CD8-positive, alpha-beta memory T cell (primary cell): Measurements from ENCODE around the gene GPR32. TPM values are rescaled to one million over a fixed set of nuclear protein-coding genes. Genes with fewer than 3 reads are reported as not detected.
"Not testable (repeated sequence)": the region's sequence is repeated elsewhere in the genome, so short reads cannot be mapped to it uniquely, and the experiment has no call there.

Source experiments
- CTCF ChIA-PET: fragments of 350-600 bp; sonication (Branson Sonifier 250); formaldehyde crosslinking; loops from one replicate; lab custom pipeline; 2021; ENCODE audit warnings: antibody characterized with exemption; lab: Charles Lee
- POLR2A ChIA-PET: fragments of 350-600 bp; sonication (Branson Sonifier 250); formaldehyde crosslinking; loops from one replicate; lab custom pipeline; 2021; ENCODE audit warnings: antibody characterized with exemption; lab: Charles Lee
- DNase-seq, 5 donors: peaks; one replicate each; pipeline versions ENCODE4 v3.0.0 to v3.0.0-alpha.2; 2020 to 2022; ENCODE audit warnings: mixed read lengths in 1 of 5
- H3K27ac ChIP-seq: one replicate; pipeline ENCODE4 v1.7.0; 2013; ENCODE audit warnings: low read depth, mild to moderate bottlenecking, low read length, moderate library complexity
- H3K27me3 ChIP-seq: 2 replicates; pipeline ENCODE4 v1.7.0; 2013; ENCODE audit warnings: low read length, mild to moderate bottlenecking; ENCODE audit not compliant: insufficient read depth, poor library complexity, severe bottlenecking
- H3K36me3 ChIP-seq: 2 replicates; pipeline ENCODE4 v1.7.0; 2013; ENCODE audit warnings: mild to moderate bottlenecking, low read length, moderate library complexity; ENCODE audit not compliant: insufficient read depth
- H3K4me1 ChIP-seq: 2 replicates; pipeline ENCODE4 v1.7.0; 2013; ENCODE audit warnings: mild to moderate bottlenecking, low read length, moderate library complexity; ENCODE audit not compliant: insufficient read depth
- H3K4me3 ChIP-seq: 2 replicates; pipeline ENCODE4 v1.7.0; 2013; ENCODE audit warnings: mild to moderate bottlenecking, low read length
- H3K9me3 ChIP-seq: 2 replicates; pipeline ENCODE4 v1.7.0; 2013; ENCODE audit warnings: mild to moderate bottlenecking, low read length
- H3K27ac Mint-ChIP-seq, 8 donors: one replicate each; pipeline ENCODE4 v1.8.0; 2020 to 2021; ENCODE audit warnings: mixed read lengths in 8 of 8, mild to moderate bottlenecking in 6 of 8, inconsistent platforms in 3 of 8, moderate library complexity in 3 of 8
- H3K27me3 Mint-ChIP-seq, 2 donors: one replicate each; pipeline ENCODE4 v1.8.0; 2020 to 2021; ENCODE audit warnings: mixed read lengths in 2 of 2, mild to moderate bottlenecking in 1 of 2, moderate library complexity in 1 of 2
- H3K36me3 Mint-ChIP-seq, 3 donors: one replicate each; pipeline ENCODE4 v1.8.0; 2020 to 2021; ENCODE audit warnings: mixed read lengths in 3 of 3, inconsistent platforms in 1 of 3, mild to moderate bottlenecking in 1 of 3
- H3K4me1 Mint-ChIP-seq, 3 donors: one replicate each; pipeline ENCODE4 v1.8.0; 2020 to 2021; ENCODE audit warnings: mixed read lengths in 3 of 3, inconsistent platforms in 1 of 3, mild to moderate bottlenecking in 1 of 3
- H3K4me3 Mint-ChIP-seq, 7 donors: one replicate each; pipeline ENCODE4 v1.8.0; 2020 to 2021; ENCODE audit warnings: mixed read lengths in 7 of 7, mild to moderate bottlenecking in 6 of 7, moderate library complexity in 4 of 7, inconsistent platforms in 2 of 7
- H3K9me3 Mint-ChIP-seq, 5 donors: one replicate each; pipeline ENCODE4 v1.8.0; 2020 to 2022; ENCODE audit warnings: mixed read lengths in 5 of 5, mild to moderate bottlenecking in 3 of 5, moderate library complexity in 2 of 5, inconsistent platforms in 1 of 5
- polyA plus RNA-seq: library from polyadenylated mRNA; unstranded; fragments of 300-500 nt; fragmentation: Illumina TruSeq; gene quantifications from one replicate; pipeline ENCODE4 v1.2.3, GENCODE V29; 2021
- total RNA-seq, 2 experiments: library from RNA; stranded (reverse); gene quantifications; one replicate each; pipeline ENCODE4 v1.2.3, GENCODE V29; 2021

Gene GPR32
- total and polyA plus RNA-seq, 3 experiments from 2014 or later: not detected

GRCh38 chr19:50767263-50767662 lies 3.0 kb upstream of the GPR32 start:
- H3K4me3 Mint-ChIP-seq, H3K27me3 ChIP-seq, POLR2A ChIA-PET, DNase-seq, H3K27ac Mint-ChIP-seq, H3K9me3 Mint-ChIP-seq, H3K36me3 Mint-ChIP-seq, CTCF ChIA-PET, H3K4me1 ChIP-seq, H3K4me3 ChIP-seq, H3K9me3 ChIP-seq, H3K4me1 Mint-ChIP-seq, H3K27ac ChIP-seq, H3K36me3 ChIP-seq: not testable (repeated sequence)
- peaks cover 14 to 23% of the 10 kb centered on the region in 2 donors for H3K27me3 Mint-ChIP-seq

DNA sequence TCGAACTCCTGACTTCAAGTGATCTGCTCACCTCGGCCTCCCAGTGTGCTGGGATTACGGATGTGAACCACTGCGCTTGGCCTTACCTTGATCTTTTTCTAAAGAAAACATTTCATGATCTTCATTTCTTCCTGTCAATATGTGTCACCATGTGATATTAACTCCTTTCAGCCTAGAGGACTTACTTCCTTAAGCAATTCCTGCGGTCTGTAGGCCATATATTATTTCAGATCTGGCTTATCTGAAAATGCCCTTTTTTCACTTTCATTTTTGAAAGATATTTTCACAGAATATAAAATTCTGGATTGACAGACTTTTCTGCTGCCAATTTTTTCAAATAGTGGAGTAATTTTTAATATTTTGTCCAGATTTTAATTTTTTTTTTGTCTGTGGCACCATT lies 2.0 kb upstream of the GPR32 start:
- Histone ChIP-seq H3K4me3 (no peak overlapping the region), H3K4me1 (no peaks in the 10 kb centered on the region), H3K36me3 (no peaks in the 10 kb centered on the region), H3K27ac (no peak overlapping the region), H3K27me3 (no peaks in the 10 kb centered on the region), H3K9me3 (no peaks in the 10 kb centered on the region)
- peaks cover 8 to 29% of the 10 kb centered on the region in 2 donors for H3K27me3 Mint-ChIP-seq
- POLR2A ChIA-PET: no interaction called here
- H3K4me3 Mint-ChIP-seq: no peak overlapping the region
- H3K27ac Mint-ChIP-seq: no peak overlapping the region
- no peaks in the 10 kb centered on the region for H3K9me3 Mint-ChIP-seq
- CTCF ChIA-PET: no interaction called here
- no peaks in the 10 kb centered on the region for H3K4me1 Mint-ChIP-seq
- no peaks in the 10 kb centered on the region for H3K36me3 Mint-ChIP-seq
- no peak for DNase-seq

DNA sequence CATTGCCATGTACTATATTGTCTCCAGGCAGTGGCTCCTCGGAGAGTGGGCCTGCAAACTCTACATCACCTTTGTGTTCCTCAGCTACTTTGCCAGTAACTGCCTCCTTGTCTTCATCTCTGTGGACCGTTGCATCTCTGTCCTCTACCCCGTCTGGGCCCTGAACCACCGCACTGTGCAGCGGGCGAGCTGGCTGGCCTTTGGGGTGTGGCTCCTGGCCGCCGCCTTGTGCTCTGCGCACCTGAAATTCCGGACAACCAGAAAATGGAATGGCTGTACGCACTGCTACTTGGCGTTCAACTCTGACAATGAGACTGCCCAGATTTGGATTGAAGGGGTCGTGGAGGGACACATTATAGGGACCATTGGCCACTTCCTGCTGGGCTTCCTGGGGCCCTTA lies 624 bp downstream of the GPR32 start:
- POLR2A ChIA-PET: no interaction called here
- H3K27me3 Mint-ChIP-seq: peaks cover 12 to 38% of the 10 kb centered on the region in 2 donors
- H3K4me1 Mint-ChIP-seq: no peaks in the 10 kb centered on the region
- H3K36me3 Mint-ChIP-seq: no peaks in the 10 kb centered on the region
- CTCF ChIA-PET: no interaction called here
- no peak for DNase-seq
- Histone ChIP-seq H3K4me1 (no peaks in the 10 kb centered on the region), H3K27ac (no peak overlapping the region), H3K4me3 (no peak overlapping the region), H3K9me3 (no peaks in the 10 kb centered on the region), H3K27me3 (no peaks in the 10 kb centered on the region), H3K36me3 (no peaks in the 10 kb centered on the region)
- no peak overlapping the region for H3K4me3 Mint-ChIP-seq
- H3K9me3 Mint-ChIP-seq: peaks cover 0 to 3% (median 0%) of the 10 kb centered on the region in 5 donors
- no peak overlapping the region for H3K27ac Mint-ChIP-seq

DNA sequence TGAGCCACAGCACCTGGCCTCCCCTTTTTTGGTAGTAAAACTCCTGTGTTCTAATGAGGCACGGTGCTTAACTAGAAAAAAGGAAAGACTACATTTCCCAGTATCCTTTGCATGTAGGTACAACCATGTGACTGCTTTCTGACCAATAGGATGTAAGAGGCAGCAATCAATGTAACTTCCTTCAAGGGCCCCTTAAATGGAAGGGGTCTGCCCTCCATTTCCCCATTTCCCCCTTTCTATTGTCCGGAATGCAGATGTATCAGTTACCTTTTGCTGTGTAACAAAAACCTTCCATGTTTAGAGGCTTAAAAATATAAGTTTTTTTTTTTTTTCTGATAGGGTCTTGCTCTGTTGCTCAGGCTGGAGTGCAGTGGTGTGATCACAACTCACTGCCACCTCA lies 2.2 kb downstream of the GPR32 start:
- peaks cover 20 to 42% of the 10 kb centered on the region in 2 donors for H3K27me3 Mint-ChIP-seq
- Histone ChIP-seq H3K4me1 (no peaks in the 10 kb centered on the region), H3K4me3 (no peak overlapping the region), H3K27ac (no peak overlapping the region), H3K36me3 (no peaks in the 10 kb centered on the region), H3K9me3 (no peaks in the 10 kb centered on the region), H3K27me3 (peaks cover under 1% of the 10 kb centered on the region)
- no peak overlapping the region for H3K4me3 Mint-ChIP-seq
- no peak overlapping the region for H3K27ac Mint-ChIP-seq
- ChIA-PET CTCF (no interaction called here), POLR2A (no interaction called here)
- H3K9me3 Mint-ChIP-seq: peaks cover 0 to 4% (median 2%) of the 10 kb centered on the region in 5 donors
- no peak for DNase-seq
- H3K4me1 Mint-ChIP-seq: peaks cover 0 to 1% (median 0%) of the 10 kb centered on the region in 3 donors
- H3K36me3 Mint-ChIP-seq: no peaks in the 10 kb centered on the region

GRCh38 chr19:50772912-50773311 lies 2.6 kb downstream of the GPR32 start:
- H3K4me1 Mint-ChIP-seq, H3K36me3 ChIP-seq, POLR2A ChIA-PET, H3K9me3 Mint-ChIP-seq, H3K4me3 Mint-ChIP-seq, DNase-seq, H3K36me3 Mint-ChIP-seq, H3K4me3 ChIP-seq, H3K27me3 ChIP-seq, H3K27ac Mint-ChIP-seq, H3K4me1 ChIP-seq, H3K9me3 ChIP-seq, H3K27ac ChIP-seq: not testable (repeated sequence)
- CTCF ChIA-PET: interaction anchor here (0.9 kb wide), 1 partner anchor 13 kb away, joined by 3 read pairs; no protein-coding TSS in a partner anchor
- peaks cover 25 to 46% of the 10 kb centered on the region in 2 donors for H3K27me3 Mint-ChIP-seq

- POLR2A ChIA-PET, H3K27me3 ChIP-seq, H3K36me3 ChIP-seq, H3K4me1 ChIP-seq, H3K4me3 ChIP-seq, H3K4me1 Mint-ChIP-seq, DNase-seq, H3K27ac Mint-ChIP-seq, H3K36me3 Mint-ChIP-seq, H3K9me3 ChIP-seq, H3K27ac ChIP-seq, H3K9me3 Mint-ChIP-seq, H3K4me3 Mint-ChIP-seq: not testable (repeated sequence)
- CTCF ChIA-PET: interaction anchor here (0.9 kb wide), 1 partner anchor 14 kb away, joined by 3 read pairs; no protein-coding TSS in a partner anchor
- H3K27me3 Mint-ChIP-seq: peaks cover 30 to 51% of the 10 kb centered on the region in 2 donors
These were observed 3.2 kb downstream of the GPR32 start for GRCh38 chr19:50773454-50773853.

DNA sequence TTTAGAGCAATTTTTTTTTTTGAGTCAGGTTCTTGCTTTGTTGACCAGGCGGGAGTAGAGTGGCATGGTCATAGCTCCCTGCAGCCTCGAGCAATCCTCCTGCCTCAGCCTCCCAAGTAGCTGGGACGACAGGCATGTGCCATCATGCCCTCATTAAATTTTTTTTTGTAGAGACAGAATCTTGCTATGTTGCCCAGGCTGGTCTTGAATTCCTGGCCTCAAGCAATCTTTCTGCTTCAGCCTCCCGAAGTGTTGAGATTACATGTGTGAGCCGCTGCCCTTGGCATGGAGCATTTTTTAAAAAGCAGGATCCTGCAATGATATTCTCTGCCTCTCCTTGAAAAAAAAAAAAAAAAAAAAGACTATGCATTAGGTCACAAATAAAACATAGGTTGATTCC lies 5.9 kb downstream of the GPR32 start:
- POLR2A ChIA-PET: no interaction called here
- Mint-ChIP-seq H3K27ac (no peak overlapping the region), H3K4me3 (no peak overlapping the region), H3K27me3 (peaks cover 44 to 71% of the 10 kb centered on the region in 2 donors), H3K36me3 (no peaks in the 10 kb centered on the region), H3K4me1 (peaks cover 0 to 5% (median 1%) of the 10 kb centered on the region in 3 donors), H3K9me3 (peaks cover 0 to 5% (median 2%) of the 10 kb centered on the region in 5 donors)
- Histone ChIP-seq H3K27me3 (peaks cover 21% of the 10 kb centered on the region), H3K36me3 (no peaks in the 10 kb centered on the region), H3K27ac (no peak overlapping the region), H3K4me1 (no peaks in the 10 kb centered on the region), H3K4me3 (no peak overlapping the region), H3K9me3 (no peaks in the 10 kb centered on the region)
- DNase-seq: no peak
- CTCF ChIA-PET: no interaction called here

DNA sequence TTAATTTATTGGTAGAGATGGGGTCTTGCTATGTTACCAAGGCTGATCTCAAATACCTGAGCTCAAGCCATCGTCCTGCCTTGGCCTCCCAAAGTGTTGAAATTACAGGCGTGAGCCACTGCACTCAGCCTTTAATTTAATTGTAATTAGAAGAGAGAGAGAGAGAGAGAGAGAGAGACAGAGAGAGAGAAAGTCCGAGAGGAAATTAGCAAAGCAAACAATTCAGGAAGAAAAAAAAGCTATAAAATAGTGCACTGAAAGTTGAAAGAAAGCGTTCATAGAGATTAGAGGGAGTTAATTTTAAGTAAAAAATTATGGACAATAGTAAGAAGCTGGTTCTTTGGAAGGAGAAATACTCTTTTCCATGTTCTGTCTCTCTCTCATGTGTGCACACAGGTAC lies 7.0 kb downstream of the GPR32 start:
- peaks cover 0 to 5% (median 2%) of the 10 kb centered on the region in 5 donors for H3K9me3 Mint-ChIP-seq
- no peaks in the 10 kb centered on the region for H3K9me3 ChIP-seq
- H3K4me1 Mint-ChIP-seq: peaks cover 0 to 5% (median 1%) of the 10 kb centered on the region in 3 donors
- no peaks in the 10 kb centered on the region for H3K4me1 ChIP-seq
- CTCF ChIA-PET: interaction anchor here (1.6 to 1.9 kb wide), 2 partner anchors 11 to 420 kb away, joined by 3 to 5 read pairs; no protein-coding TSS in a partner anchor
- POLR2A ChIA-PET: no interaction called here
- no peak overlapping the region for H3K27ac ChIP-seq
- no peak overlapping the region for H3K4me3 ChIP-seq
- peaks cover 21% of the 10 kb centered on the region for H3K27me3 ChIP-seq
- no peak overlapping the region for H3K4me3 Mint-ChIP-seq
- DNase-seq: no peak
- H3K36me3 Mint-ChIP-seq: no peaks in the 10 kb centered on the region
- H3K27ac Mint-ChIP-seq: no peak overlapping the region
- peaks cover 44 to 74% of the 10 kb centered on the region in 2 donors for H3K27me3 Mint-ChIP-seq
- H3K36me3 ChIP-seq: no peaks in the 10 kb centered on the region
